HCT116 (cell line): ENCODE data around the gene FGF14. TPM values are rescaled to one million over a fixed set of nuclear protein-coding genes. Genes with fewer than 3 reads are reported as not detected.

Source experiments
- ATAC-seq: fragments of 200-7000 bp; cut with Tn5 transposase; 2 replicates; pipeline ENCODE4 v1.9.1; 2020; ENCODE audit warnings: mild to moderate bottlenecking, moderate library complexity
- BruUV-seq: library from RNA; stranded (reverse); fragments of 400-500 nt; replicated peaks from 2 replicates; lab custom pipeline; 2021; lab: Mats Ljungman, UMichigan
- CTCF ChIA-PET: fragments of 300-600 bp; sonication (Branson Sonifier 250); formaldehyde crosslinking; loops from one replicate; lab custom pipeline; 2021; ENCODE audit warnings: antibody characterized with exemption; lab: Charles Lee
- POLR2A ChIA-PET: fragments of 300-600, 350-600 bp; sonication (Branson Sonifier 250); formaldehyde crosslinking; loops from one replicate; lab custom pipeline; 2021; ENCODE audit warnings: antibody characterized with exemption; lab: Charles Lee
- RAD21 ChIA-PET, 2 experiments: fragments of 300-600 bp; sonication (Branson Sonifier 250); formaldehyde crosslinking; loops; one replicate each; lab custom pipeline; 2023; ENCODE audit warnings: low total read pairs in 2 of 2; ENCODE audit not compliant: uncharacterized antibody in 2 of 2, unreplicated experiment in 2 of 2, low non-redundant PET in 1 of 2; lab: Charles Lee
- DNase-seq: peaks from one replicate; pipeline ENCODE4 v3.0.0-alpha.2; 2010; ENCODE audit warnings: low read depth, low spot score
- H2AFZ ChIP-seq: fragments of 200-600 bp; shearing (Covaris generic), sonication (generic); 2 replicates; pipeline ENCODE4 v1.6.1; 2017; ENCODE audit warnings: low read depth, mixed run types, mixed read lengths, antibody characterized with exemption, low read length; ENCODE audit not compliant: poor library complexity, severe bottlenecking
- H3K27ac ChIP-seq: 2 replicates; pipeline ENCODE4 v1.5.1; 2012; ENCODE audit warnings: low read depth, low read length
- H3K27me3 ChIP-seq: fragments of 200-600 bp; sonication (generic); 2 replicates; pipeline ENCODE4 v1.6.1; 2016; ENCODE audit warnings: mixed run types, low read length, mixed read lengths; ENCODE audit not compliant: insufficient read depth
- H3K36me3 ChIP-seq, 2 experiments: fragments of 200-500 bp in 1 of 2; fragments of 200-600 bp in 1 of 2; sonication (Bioruptor generic) in 1 of 2; sonication (generic) in 1 of 2; 2 replicates each; pipeline versions ENCODE4 v1.5.1 to v1.6.1; 2014 to 2016; ENCODE audit warnings: low read length in 2 of 2, inconsistent platforms in 1 of 2, mixed read lengths in 1 of 2, mixed run types in 1 of 2; ENCODE audit not compliant: insufficient read depth in 2 of 2, control insufficient read depth in 1 of 2
- H3K4me1 ChIP-seq, 2 experiments: fragments of 200-600 bp in 1 of 2; sonication (generic) in 1 of 2; 2 replicates each; pipeline versions ENCODE4 v1.5.1 to v1.6.1; 2012 to 2017; ENCODE audit warnings: low read length in 2 of 2, inconsistent platforms in 1 of 2, mild to moderate bottlenecking in 1 of 2, mixed read lengths in 1 of 2, mixed run types in 1 of 2, moderate library complexity in 1 of 2; ENCODE audit not compliant: insufficient read depth in 2 of 2, control insufficient read depth in 1 of 2
- H3K4me2 ChIP-seq: fragments of 200-600 bp; sonication (generic); 2 replicates; pipeline ENCODE4 v1.6.1; 2017; ENCODE audit warnings: mixed run types, low read length, mixed read lengths
- H3K4me3 ChIP-seq, 2 experiments: fragments of 200-600 bp in 1 of 2; sonication (generic) in 1 of 2; replicated peaks in 1 of 2; 2 replicates each; pipeline ENCODE4 v1.5.1; 2011 to 2016; ENCODE audit warnings: low read length in 2 of 2, control low read depth in 1 of 2, low read depth in 1 of 2, mild to moderate bottlenecking in 1 of 2, mixed read lengths in 1 of 2, mixed run types in 1 of 2
- H3K79me2 ChIP-seq: fragments of 200-600 bp; sonication (generic); 2 replicates; pipeline ENCODE4 v1.6.1; 2017; ENCODE audit warnings: mild to moderate bottlenecking, mixed run types, low read length, moderate library complexity, mixed read lengths; ENCODE audit not compliant: insufficient read depth
- H3K9ac ChIP-seq: fragments of 200-600 bp; sonication (generic); 2 replicates; pipeline ENCODE4 v1.6.1; 2016; ENCODE audit warnings: low read length, mixed read lengths
- H3K9me2 ChIP-seq: fragments of 200-600 bp; sonication (generic), shearing (Covaris generic); 2 replicates; pipeline ENCODE4 v1.6.1; 2017; ENCODE audit warnings: mixed run types, mild to moderate bottlenecking, moderate library complexity; ENCODE audit not compliant: insufficient read depth
- H3K9me3 ChIP-seq, 2 experiments: fragments of 200-500 bp in 1 of 2; fragments of 200-600 bp in 1 of 2; sonication (Bioruptor generic) in 1 of 2; sonication (generic) in 1 of 2; 2 replicates each; pipeline ENCODE4 v1.6.1; 2014 to 2017; ENCODE audit warnings: low read length in 2 of 2, mixed read lengths in 2 of 2, inconsistent platforms in 1 of 2, low read depth in 1 of 2, mild to moderate bottlenecking in 1 of 2, mixed run types in 1 of 2, moderate library complexity in 1 of 2; ENCODE audit not compliant: control insufficient read depth in 1 of 2, insufficient read depth in 1 of 2
- H4K20me1 ChIP-seq: fragments of 200-600 bp; sonication (generic), shearing (Covaris generic); 2 replicates; pipeline ENCODE4 v1.6.1; 2017; ENCODE audit warnings: mixed run types, mild to moderate bottlenecking, moderate library complexity; ENCODE audit not compliant: insufficient read depth
- CEBPB ChIP-seq: IDR thresholded peaks from 2 replicates; pipeline ENCODE4 v1.6.1; 2012; ENCODE audit warnings: low read depth
- EGR1 ChIP-seq: IDR thresholded peaks from 2 replicates; pipeline ENCODE4 v1.6.1; 2012; ENCODE audit warnings: low read depth
- EZH2phosphoT487 ChIP-seq: fragments of 200-600 bp; IDR thresholded peaks from 2 replicates; pipeline ENCODE4 v1.6.1; 2018; ENCODE audit warnings: antibody characterized with exemption, borderline replicate concordance
- FOSL1 ChIP-seq: IDR thresholded peaks from 2 replicates; pipeline ENCODE4 v1.6.1; 2012; ENCODE audit warnings: low read depth
- RAD21 ChIP-seq: IDR thresholded peaks from 2 replicates; pipeline ENCODE4 v1.6.1; 2012; ENCODE audit warnings: low read depth, mild to moderate bottlenecking
- REST ChIP-seq: IDR thresholded peaks from 2 replicates; pipeline ENCODE4 v1.6.1; 2012; ENCODE audit warnings: low read depth
- SIN3A ChIP-seq: IDR thresholded peaks from 2 replicates; pipeline ENCODE4 v1.6.1; 2012; ENCODE audit warnings: low read depth
- SRF ChIP-seq: IDR thresholded peaks from 2 replicates; pipeline ENCODE4 v1.6.1; 2012; ENCODE audit warnings: low read depth
- ZBTB33 ChIP-seq: IDR thresholded peaks from 2 replicates; pipeline ENCODE4 v1.6.1; 2011; ENCODE audit warnings: mild to moderate bottlenecking, low read length, moderate library complexity; ENCODE audit not compliant: insufficient replicate concordance; ENCODE audit errors: extremely low read depth
- ZFX ChIP-seq: fragments of 450-650 bp; IDR thresholded peaks from 2 replicates; pipeline ENCODE4 v1.6.1; 2017
- intact Hi-C: fragments of 100-400 bp; cut with micrococcal nuclease; formaldehyde crosslinking; loops from 2 replicates; pipeline ENCODE4 v1.10.0; 2022
- total RNA-seq: library from RNA; stranded (reverse); gene quantifications from one replicate; pipeline ENCODE4 v1.2.1, GENCODE V29; 2021; ENCODE audit not compliant: unreplicated experiment
- TF ChIP-seq, protein P1 (sequence below): IDR thresholded peaks from 2 replicates; pipeline ENCODE4 v1.6.1; 2012
- TF ChIP-seq, protein P2 (sequence below): IDR thresholded peaks from 2 replicates; pipeline ENCODE4 v1.6.1; 2012
- TF ChIP-seq, protein P3 (sequence below), 3 experiments: fragments of 200-600 bp in 1 of 3; sonication (generic) in 1 of 3; IDR thresholded peaks in 2 of 3; conservative IDR thresholded peaks in 1 of 3; 2 replicates each; pipeline ENCODE4 v1.5.1; 2012 to 2017; ENCODE audit warnings: low read depth in 2 of 3, low read length in 2 of 3, antibody characterized with exemption in 1 of 3, borderline replicate concordance in 1 of 3, control low read depth in 1 of 3, mild to moderate bottlenecking in 1 of 3, mixed read lengths in 1 of 3, mixed run types in 1 of 3, moderate library complexity in 1 of 3; ENCODE audit not compliant: insufficient read depth in 1 of 3

FGF14 gene
- total RNA-seq, 1 experiment from 2014 or later = not detected

DNA sequence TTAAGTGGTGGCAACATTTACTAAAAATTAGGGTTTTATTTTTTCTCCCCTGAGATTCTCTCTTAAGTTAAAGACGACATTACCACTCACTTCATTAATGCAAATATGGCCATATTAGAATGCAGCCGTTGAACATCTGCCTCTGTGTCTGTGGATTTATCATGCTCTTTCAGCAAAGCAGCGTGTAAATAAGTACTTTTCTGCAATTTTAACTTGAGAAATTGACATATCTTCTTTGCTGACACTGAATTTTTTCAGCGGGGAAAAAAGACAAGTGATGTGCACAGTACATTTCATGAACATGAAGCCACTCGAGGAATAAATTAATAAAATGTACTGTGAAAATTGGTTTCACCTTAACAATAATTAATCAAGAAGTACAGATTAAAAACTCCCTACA lies 543.0 kb downstream of the FGF14 start:
- TF ChIP-seq RAD21 (no peak), EGR1 (no peak)
- CTCF ChIA-PET = no interaction called here

GRCh38 chr13:101846701-101847100 lies 555.1 kb downstream of the FGF14 start:
- ATAC-seq (no peak), DNase-seq (no peak)
- H4K20me1 ChIP-seq = no peaks in the 10 kb centered on the region
- RAD21 ChIA-PET = no interaction called here
- intact Hi-C loops = no loop called here
- no peaks in the 10 kb centered on the region for H3K9me2 ChIP-seq
- H3K27me3 ChIP-seq = no peaks in the 10 kb centered on the region
- H3K4me2 ChIP-seq = no peak overlapping the region
- H3K9ac ChIP-seq = no peak overlapping the region
- peaks cover 0 to 20% of the 10 kb centered on the region in 2 experiments; a peak in 1 of 4 replicates for H3K9me3 ChIP-seq
- CTCF ChIA-PET = no interaction called here
- no peaks in the 10 kb centered on the region for H3K79me2 ChIP-seq
- no peak overlapping the region for H3K4me3 ChIP-seq
- H3K27ac ChIP-seq = no peak overlapping the region
- H3K4me1 ChIP-seq = no peaks in the 10 kb centered on the region
- no peak overlapping the region for H2AFZ ChIP-seq
- H3K36me3 ChIP-seq = no peaks in the 10 kb centered on the region
- POLR2A ChIA-PET = no interaction called here
- BruUV-seq = no TSS peak
- no peak for TF ChIP-seq REST
- no peak for TF ChIP-seq ZFX
- TF ChIP-seq FOSL1 = no peak
- TF ChIP-seq, protein P1, sequence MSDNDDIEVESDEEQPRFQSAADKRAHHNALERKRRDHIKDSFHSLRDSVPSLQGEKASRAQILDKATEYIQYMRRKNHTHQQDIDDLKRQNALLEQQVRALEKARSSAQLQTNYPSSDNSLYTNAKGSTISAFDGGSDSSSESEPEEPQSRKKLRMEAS = no peak
- TF ChIP-seq, protein P2, sequence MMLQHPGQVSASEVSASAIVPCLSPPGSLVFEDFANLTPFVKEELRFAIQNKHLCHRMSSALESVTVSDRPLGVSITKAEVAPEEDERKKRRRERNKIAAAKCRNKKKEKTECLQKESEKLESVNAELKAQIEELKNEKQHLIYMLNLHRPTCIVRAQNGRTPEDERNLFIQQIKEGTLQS = no peak
- no peak for TF ChIP-seq RAD21
- TF ChIP-seq, protein P3, sequence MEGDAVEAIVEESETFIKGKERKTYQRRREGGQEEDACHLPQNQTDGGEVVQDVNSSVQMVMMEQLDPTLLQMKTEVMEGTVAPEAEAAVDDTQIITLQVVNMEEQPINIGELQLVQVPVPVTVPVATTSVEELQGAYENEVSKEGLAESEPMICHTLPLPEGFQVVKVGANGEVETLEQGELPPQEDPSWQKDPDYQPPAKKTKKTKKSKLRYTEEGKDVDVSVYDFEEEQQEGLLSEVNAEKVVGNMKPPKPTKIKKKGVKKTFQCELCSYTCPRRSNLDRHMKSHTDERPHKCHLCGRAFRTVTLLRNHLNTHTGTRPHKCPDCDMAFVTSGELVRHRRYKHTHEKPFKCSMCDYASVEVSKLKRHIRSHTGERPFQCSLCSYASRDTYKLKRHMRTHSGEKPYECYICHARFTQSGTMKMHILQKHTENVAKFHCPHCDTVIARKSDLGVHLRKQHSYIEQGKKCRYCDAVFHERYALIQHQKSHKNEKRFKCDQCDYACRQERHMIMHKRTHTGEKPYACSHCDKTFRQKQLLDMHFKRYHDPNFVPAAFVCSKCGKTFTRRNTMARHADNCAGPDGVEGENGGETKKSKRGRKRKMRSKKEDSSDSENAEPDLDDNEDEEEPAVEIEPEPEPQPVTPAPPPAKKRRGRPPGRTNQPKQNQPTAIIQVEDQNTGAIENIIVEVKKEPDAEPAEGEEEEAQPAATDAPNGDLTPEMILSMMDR (IDR thresholded peaks at IDR 0.05 in 2 of 3, conservative IDR thresholded peaks at IDR 0.05 in 1 of 3; ENCODE audit: borderline replicate concordance in 1 of 3, insufficient read depth in 1 of 3, low read depth in 2 of 3, low read length in 2 of 3) = no peak
- TF ChIP-seq SIN3A = no peak
- no peak for TF ChIP-seq CEBPB
- no peak for TF ChIP-seq SRF
- no peak for TF ChIP-seq EZH2phosphoT487
- TF ChIP-seq ZBTB33 = no peak

More for the DNA sequence above, 543.0 kb downstream of the FGF14 start:
- Histone ChIP-seq H3K4me1 (no peaks in the 10 kb centered on the region), H3K9me2 (no peaks in the 10 kb centered on the region), H3K9me3 (peaks cover 0 to 6% of the 10 kb centered on the region in 2 experiments; a peak in 2 of 4 replicates), H3K9ac (no peak overlapping the region), H2AFZ (no peak overlapping the region), H3K27ac (no peak overlapping the region), H3K27me3 (no peaks in the 10 kb centered on the region), H3K79me2 (no peaks in the 10 kb centered on the region), H3K36me3 (no peaks in the 10 kb centered on the region), H3K4me2 (no peak overlapping the region), H4K20me1 (no peaks in the 10 kb centered on the region), H3K4me3 (no peak overlapping the region)
- ATAC-seq (no peak), DNase-seq (no peak)
- no TSS peak for BruUV-seq
- intact Hi-C loops = no loop called here
- POLR2A ChIA-PET = no interaction called here
- RAD21 ChIA-PET = no interaction called here
